IMR-90 (cell line): ENCODE measurements around the gene NTRK2.

ENCODE experiments used
- CTCF ChIP-seq: conservative IDR thresholded peaks from 2 replicates; pipeline ENCODE4 v1.5.1; 2012; ENCODE audit warnings: mild to moderate bottlenecking, low read depth, low read length, improper control_type of control experiment
- POLR2A ChIP-seq: IDR thresholded peaks from 2 replicates; pipeline ENCODE4 v1.6.1; 2012; ENCODE audit warnings: mild to moderate bottlenecking, low read depth, low read length
- SMC3 ChIP-seq: fragments of 150-350 bp; IDR thresholded peaks from 2 replicates; pipeline ENCODE4 v1.6.1; 2016; ENCODE audit warnings: low read depth, mild to moderate bottlenecking, antibody characterized with exemption, low read length, moderate library complexity
- USF2 ChIP-seq: fragments of 150-350 bp; IDR thresholded peaks from 2 replicates; pipeline ENCODE4 v1.6.1; 2017; ENCODE audit warnings: mild to moderate bottlenecking, antibody characterized with exemption, low read length, low read depth

DNA sequence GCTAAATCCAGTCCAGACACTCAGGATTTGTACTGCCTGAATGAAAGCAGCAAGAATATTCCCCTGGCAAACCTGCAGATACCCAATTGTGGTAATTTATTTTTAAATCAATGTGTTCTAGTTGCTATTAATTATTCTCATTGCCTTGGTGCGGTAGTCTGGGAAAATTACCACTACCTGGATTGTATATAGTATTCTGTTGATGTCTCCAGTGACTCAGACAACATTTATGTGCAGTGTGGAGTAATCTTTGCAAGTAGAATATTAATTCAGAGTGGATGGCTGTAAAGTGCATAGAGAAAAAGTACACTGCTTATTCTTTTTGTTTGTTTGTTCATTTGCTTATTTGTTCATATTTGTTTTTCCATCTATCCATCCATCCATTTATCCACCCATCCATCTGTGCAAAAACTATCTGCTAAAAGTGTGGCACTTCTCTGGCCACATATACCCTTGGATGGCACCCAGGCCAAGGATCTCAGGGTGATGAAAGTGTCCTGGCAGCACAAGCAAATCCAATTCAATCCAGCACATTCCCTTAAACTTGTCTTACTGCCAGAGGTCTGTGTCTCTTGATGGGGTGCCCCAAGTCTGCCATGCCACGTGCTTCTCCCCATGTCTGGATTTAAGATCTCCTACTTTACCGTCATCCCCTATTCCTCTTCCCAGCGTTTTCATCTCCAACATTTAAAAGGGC is 41.3 kb downstream of the NTRK2 start:
- TF ChIP-seq CTCF (no peak), SMC3 (no peak), POLR2A (no peak), USF2 (no peak)
